ENCODE measurements around the gene DICER1.

GRCh38 chr14:95063391-95063790, 93.9 kb downstream of the DICER1 start:
- TF ChIP-seq EP300 (IDR thresholded peaks at IDR 0.05): no peak
- TF ChIP-seq, protein P1, sequence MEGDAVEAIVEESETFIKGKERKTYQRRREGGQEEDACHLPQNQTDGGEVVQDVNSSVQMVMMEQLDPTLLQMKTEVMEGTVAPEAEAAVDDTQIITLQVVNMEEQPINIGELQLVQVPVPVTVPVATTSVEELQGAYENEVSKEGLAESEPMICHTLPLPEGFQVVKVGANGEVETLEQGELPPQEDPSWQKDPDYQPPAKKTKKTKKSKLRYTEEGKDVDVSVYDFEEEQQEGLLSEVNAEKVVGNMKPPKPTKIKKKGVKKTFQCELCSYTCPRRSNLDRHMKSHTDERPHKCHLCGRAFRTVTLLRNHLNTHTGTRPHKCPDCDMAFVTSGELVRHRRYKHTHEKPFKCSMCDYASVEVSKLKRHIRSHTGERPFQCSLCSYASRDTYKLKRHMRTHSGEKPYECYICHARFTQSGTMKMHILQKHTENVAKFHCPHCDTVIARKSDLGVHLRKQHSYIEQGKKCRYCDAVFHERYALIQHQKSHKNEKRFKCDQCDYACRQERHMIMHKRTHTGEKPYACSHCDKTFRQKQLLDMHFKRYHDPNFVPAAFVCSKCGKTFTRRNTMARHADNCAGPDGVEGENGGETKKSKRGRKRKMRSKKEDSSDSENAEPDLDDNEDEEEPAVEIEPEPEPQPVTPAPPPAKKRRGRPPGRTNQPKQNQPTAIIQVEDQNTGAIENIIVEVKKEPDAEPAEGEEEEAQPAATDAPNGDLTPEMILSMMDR (IDR thresholded peaks at IDR 0.05): no peak
- no peak for TF ChIP-seq POLR2A (IDR thresholded peaks at IDR 0.05)
